NCI-H226 (cell line): ENCODE results near the gene ECM1.
A peak's percentile ranks its signal among the peaks of the same experiment; 100 is the strongest.

Source experiments
- DNase-seq: peaks from one replicate; pipeline ENCODE4 v3.0.0-alpha.2; 2015

Gene ECM1

DNA sequence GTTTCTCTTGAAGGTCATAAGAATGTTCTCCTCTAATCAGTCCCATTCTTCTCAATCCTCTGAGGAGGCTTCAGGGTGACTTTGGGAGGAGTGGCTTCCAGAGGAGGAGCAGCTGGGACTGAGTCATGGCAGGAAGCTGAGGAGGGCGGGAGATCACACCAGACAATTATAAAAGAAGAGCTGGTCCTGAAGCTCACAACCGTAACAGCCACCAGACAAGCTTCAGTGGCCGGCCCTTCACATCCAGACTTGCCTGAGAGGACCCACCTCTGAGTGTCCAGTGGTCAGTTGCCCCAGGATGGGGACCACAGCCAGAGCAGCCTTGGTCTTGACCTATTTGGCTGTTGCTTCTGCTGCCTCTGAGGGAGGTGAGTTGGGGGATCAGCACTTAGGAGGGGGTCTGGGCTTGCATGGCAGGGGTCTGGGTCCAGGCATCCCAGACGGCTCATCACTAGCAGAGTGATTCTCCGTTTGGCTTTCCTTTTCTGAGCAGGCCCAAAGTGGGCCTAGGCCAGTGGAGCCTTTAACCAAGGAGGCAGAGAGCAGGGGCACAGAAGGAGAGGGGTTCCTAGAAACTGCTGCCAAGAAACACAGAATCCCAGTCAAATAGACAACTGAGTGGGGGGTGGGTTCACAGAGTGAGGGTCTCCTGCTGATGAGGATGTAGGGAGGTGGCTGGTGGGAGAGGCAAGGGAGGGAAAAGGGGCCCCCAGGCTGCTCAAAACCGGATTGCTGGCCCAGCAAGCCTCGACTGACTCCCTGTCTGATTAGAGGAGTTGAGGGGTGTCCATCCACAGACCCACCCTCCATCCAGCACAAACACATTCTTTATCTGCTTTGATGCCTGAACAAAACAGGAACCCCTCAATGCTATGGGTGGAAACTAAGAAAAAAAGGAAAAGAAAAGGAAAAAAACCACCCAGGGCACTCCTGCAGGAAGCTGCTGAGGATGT, at the start of gene ECM1:
ECM1 (plus strand) TSS at position 198 of the 953 bp plus-strand sequence; CDS start at position 299, 101 bp downstream.
- DNase-seq: peak; percentile 55

GRCh38 chr1:150464422-150464826, 43.5 kb upstream of the ECM1 start:
- DNase-seq: peak; percentile 10

- no peak for DNase-seq
These were observed 40.9 kb upstream of the ECM1 start for GRCh38 chr1:150466964-150467363.

- DNase-seq: no peak
These were observed 38.6 kb upstream of the ECM1 start for GRCh38 chr1:150469291-150469690.

- DNase-seq: no peak
These were observed 35.2 kb upstream of the ECM1 start for GRCh38 chr1:150472601-150473200.

DNA sequence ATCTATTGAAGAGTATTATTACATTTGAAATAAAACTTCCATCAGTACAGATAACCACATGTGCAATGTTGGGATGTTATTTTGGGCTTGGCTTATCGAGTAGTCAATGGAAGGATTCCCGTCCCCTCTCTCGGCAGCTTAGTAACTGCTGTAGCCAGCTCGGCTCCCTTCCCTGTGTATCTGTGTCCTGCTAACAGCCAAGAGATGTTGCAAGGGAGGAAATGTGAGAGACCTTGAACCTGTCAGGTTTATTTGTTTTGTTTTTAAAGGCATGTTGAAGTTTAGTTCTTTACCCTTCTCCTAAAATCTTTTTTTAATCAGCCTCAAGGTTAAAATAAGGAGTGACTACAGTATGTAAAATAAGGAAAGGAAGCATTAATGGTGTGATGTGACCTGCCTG, 34.2 kb upstream of the ECM1 start:
- no peak for DNase-seq

- DNase-seq: no peak
These were observed 33.0 kb upstream of the ECM1 start for GRCh38 chr1:150474869-150475268.

DNA sequence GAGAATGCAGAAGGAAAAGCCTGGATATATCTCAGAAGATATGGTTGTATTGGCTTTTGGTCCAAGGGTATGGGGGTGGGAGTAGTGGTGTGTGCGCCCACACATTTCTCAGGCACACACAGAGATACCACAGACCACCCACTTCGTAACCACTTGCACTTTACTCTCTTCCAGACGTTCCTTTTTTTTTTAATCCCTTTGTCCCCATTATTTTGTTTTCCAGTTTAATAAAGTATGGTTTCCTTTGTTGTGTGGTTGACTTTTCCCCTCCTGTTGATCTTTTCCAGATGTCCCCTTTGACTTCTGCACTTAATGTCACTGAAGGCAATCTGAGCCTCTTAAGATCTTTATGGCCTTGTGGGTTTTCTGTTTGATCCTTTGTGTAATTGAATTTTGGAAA, 31.2 kb upstream of the ECM1 start:
- no peak for DNase-seq

DNA sequence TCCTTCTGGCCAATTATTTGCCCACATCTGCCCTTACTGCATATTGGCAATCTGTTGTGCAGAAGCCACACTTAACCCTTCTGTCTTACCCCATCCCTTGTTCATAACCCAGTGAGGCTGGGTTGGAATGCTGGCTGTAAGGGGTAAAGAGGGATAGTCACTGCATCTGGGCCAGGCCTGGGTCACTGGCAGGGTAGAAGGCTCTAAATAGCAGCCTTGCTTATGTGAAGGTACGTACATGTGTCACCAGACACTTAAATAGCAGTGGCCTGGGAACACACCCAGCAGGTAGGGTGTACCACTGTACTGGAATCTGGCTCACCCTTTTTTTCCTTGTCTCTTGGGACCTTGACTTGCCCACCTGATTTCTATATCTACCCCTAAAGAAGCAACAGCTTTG, 30.6 kb upstream of the ECM1 start:
- no peak for DNase-seq

- DNase-seq: peak; percentile 7
These were observed 30.2 kb upstream of the ECM1 start for GRCh38 chr1:150477733-150478132.

DNA sequence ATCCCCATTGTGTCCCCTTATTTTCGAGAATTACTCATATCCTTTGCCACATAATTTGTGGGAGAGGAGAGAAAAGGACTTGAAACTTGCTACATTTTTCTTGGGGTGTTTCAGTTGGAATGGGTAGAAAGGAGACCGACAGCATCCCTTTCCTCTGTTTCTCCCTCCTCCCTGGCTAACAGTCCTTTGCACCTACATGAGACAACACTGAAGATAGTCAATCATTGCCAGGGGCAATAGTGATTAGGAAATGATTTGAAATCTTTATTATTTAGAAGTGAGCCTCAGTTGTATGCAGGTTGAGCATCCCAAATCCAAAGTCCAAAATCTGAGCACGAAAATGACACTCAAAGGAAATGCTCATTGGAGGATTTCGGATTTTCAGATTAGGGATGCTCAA, 28.5 kb upstream of the ECM1 start:
- no peak for DNase-seq

DNA sequence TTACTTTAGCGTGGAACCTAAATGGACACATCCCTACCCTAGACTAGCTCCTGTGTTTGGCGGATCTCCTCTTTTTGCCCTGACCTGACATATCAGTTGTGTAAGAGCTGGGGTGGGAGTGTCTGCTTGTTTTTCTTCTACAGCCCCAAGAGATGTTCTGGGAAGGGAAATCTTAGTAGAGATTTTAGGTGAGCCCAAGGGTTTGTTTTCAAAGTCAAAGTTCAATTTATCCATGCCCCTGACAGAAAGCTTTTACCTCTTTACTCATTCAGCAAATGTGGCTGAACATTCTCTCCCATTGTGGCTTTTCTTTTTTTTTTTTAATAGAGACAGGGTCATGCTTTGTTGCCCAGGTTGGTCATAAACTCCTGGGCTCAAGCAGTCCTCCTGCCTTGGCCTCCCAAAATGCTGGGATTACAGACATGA, 28.0 kb upstream of the ECM1 start:
- DNase-seq: no peak

DNA sequence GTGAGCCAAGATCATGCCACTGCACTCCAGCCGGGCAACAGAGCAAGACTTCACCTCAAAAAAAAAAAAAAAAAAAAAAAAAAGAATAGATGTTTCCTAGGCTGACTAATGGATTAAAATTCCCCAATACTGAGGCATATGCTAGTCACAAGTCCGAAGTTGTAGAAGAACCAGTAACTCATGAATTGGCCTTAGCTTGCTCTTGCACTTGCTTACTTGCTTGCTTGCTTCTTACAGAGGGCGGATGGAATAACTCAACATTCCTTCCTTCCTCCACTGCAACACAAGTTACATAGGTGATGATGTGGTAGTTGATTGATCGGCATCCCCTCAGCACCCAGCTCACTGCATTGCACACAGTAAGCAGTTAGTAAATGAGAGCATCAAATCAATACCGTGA, 23.5 kb upstream of the ECM1 start:
- no peak for DNase-seq

DNA sequence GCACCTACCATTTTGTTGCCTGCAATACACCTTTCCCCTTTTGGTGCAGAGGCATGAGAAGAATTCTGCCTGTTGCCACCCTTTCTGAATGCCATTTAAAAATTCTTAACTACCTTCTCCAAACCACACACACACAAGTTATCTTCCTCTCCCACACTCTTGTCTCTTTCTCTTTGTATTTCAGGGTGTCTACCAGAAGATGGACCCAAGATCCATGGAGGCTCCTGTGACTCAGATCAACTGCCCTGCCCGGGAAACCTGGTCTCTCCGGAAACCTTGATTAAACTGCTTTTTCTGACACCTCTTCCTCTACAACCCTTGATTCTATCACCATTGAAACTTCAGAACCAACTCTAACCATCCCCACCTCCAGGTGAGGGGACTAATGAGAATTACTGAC, 23.0 kb upstream of the ECM1 start:
- peak; percentile 57 for DNase-seq

- DNase-seq: peak; percentile 95
These were observed 20.7 kb upstream of the ECM1 start, which contains the start of gene TARS2 for GRCh38 chr1:150486966-150487762. TARS2 (plus strand) TSS chr1:150487419; CDS start chr1:150487451, 32 bp downstream.

DNA sequence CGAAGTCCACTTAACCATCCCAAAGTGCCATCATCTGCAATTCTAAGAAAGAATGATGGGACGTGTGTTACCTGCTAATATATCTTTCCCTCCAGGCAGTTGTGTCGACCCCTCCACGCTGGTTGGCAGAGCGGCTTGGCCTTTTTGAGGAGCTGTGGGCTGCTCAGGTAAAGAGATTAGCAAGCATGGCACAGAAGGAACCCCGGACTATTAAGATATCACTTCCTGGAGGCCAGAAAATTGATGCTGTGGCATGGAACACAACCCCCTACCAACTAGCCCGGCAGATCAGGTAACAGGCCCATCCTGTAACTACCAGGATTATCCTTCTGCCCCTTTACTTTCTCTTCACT, 20.2 kb upstream of the ECM1 start:
- no peak for DNase-seq

DNA sequence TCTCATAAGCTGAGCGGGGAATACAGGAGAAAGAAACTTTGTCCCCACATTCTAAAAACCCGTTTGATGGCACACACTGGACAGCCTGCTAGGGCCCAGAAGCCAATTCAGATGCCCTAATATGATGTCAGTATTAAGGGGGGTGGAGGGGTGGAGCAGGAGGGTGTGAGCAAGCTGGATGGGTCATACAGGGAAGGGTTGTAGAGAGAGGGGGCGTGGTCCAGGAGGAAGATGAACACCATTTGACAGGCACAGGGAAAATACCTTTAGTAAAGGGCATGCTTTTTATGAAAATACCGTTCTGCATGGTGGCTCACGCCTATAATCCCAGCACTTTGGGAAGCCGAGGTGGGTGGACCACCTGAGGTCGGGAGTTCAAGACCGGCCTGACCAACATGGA, 14.7 kb upstream of the ECM1 start:
- DNase-seq: no peak

- no peak for DNase-seq
These were observed 9.6 kb upstream of the ECM1 start for GRCh38 chr1:150498342-150498741.

DNA sequence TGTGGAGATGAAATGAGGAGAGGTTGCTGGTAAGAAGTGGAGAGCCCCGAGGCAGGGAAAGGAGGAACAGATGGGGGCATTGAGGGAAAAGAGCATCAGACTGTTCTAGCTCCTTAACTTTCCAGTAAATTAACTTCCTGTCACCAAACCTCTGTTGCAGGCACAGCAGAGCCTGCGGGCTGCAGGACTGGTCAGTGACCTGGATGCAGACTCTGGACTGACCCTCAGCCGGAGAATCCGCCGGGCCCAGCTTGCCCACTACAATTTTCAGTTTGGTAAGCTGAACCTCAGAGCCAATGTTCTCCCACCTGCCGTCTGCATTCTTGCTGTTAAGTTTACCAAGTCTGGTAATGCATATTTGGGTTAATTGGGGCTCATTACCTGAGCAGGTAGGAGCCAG, 2.5 kb upstream of the ECM1 start:
- DNase-seq: no peak

- DNase-seq: no peak
These were observed 1.1 kb downstream of the ECM1 start for GRCh38 chr1:150508982-150509381.

DNA sequence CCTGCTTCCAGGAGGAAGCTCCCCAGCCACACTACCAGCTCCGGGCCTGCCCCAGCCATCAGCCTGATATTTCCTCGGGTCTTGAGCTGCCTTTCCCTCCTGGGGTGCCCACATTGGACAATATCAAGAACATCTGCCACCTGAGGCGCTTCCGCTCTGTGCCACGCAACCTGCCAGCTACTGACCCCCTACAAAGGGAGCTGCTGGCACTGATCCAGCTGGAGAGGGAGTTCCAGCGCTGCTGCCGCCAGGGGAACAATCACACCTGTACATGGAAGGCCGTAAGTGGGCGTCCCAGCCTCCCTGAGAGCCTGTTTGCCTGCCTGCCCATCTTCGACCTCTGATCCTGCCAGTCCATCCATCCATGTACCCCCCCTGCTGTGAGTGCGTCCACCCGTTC, 3.6 kb downstream of the ECM1 start:
- DNase-seq: no peak

- DNase-seq: no peak
These were observed 4.2 kb downstream of the ECM1 start for GRCh38 chr1:150511985-150512660.

DNA sequence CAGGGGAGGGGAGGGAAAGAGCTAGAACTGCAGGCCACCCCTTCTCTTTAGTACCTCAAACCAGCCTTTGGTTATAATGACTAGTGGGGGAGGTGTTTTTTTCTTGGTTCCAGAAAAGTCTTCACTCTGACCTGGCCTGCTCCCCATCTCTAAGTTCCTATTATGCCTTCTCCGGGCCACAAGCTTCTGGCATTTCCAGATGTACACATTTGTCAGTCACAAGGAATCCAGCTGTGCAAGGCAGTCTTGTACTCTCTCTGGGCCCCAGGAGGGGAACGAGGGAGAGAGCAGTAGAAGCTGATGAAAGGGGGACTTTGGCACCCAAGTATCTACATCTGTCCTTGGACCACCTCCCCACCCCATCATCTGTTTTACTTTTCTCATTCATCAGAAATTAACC, 4.9 kb downstream of the ECM1 start:
- no peak for DNase-seq
